Tibial nerve (tissue), 4 donors: ENCODE data around the gene ST8SIA4. TPM values are rescaled to one million over a fixed set of nuclear protein-coding genes. Genes with fewer than 3 reads are reported as not detected.

Experiments
- DNase-seq, 2 donors: peaks; one replicate each; pipeline ENCODE4 v3.0.0-alpha.2; 2019; ENCODE audit warnings: low spot score in 2 of 2
- H3K27ac ChIP-seq, 4 donors: fragments of 200-600 bp; sonication (generic) in 3 of 4; one replicate each; pipeline ENCODE4 v1.5.1; 2017 to 2019; ENCODE audit warnings: mild to moderate bottlenecking in 1 of 4
- H3K27me3 ChIP-seq, 2 donors: fragments of 200-600 bp; sonication (generic) in 1 of 2; one replicate each; pipeline versions ENCODE4 v1.5.1 to v1.6.0; 2017 to 2019
- H3K36me3 ChIP-seq, 3 donors: fragments of 200-600 bp; sonication (generic); one replicate each; pipeline ENCODE4 v1.5.1; 2018 to 2019
- H3K4me1 ChIP-seq, 4 donors: fragments of 200-600 bp; sonication (generic) in 3 of 4; one replicate each; pipeline ENCODE4 v1.5.1; 2017 to 2019
- H3K4me3 ChIP-seq, 4 donors: fragments of 200-600 bp; sonication (generic) in 3 of 4; one replicate each; pipeline ENCODE4 v1.5.1; 2017 to 2019; ENCODE audit warnings: mild to moderate bottlenecking in 1 of 4, moderate library complexity in 1 of 4
- H3K9me3 ChIP-seq, 4 donors: fragments of 200-600 bp; sonication (generic) in 3 of 4; one replicate each; pipeline ENCODE4 v1.5.1; 2017 to 2019
- CTCF ChIP-seq, 5 experiments: fragments of 200-600 bp in 3 of 5; fragments of 450-650 bp in 2 of 5; sonication (generic) in 3 of 5; IDR thresholded peaks; one replicate each; pipeline ENCODE4 v1.5.1; 2016 to 2019; ENCODE audit warnings: antibody characterized with exemption in 5 of 5, mild to moderate bottlenecking in 3 of 5, moderate library complexity in 2 of 5
- EP300 ChIP-seq, 2 donors: sonication (generic); formaldehyde crosslinking; IDR thresholded peaks; one replicate each; pipeline ENCODE4 v1.6.1; 2017; ENCODE audit warnings: antibody characterized with exemption in 2 of 2, mild to moderate bottlenecking in 1 of 2
- POLR2A ChIP-seq, 2 donors: fragments of 450-650 bp; IDR thresholded peaks; one replicate each; pipeline ENCODE4 v1.6.1; 2017; ENCODE audit warnings: antibody characterized with exemption in 2 of 2, mild to moderate bottlenecking in 2 of 2, moderate library complexity in 2 of 2
- WGBS, 2 donors: methylation state at CpG; one replicate each; pipeline ENCODE4 v1.1.5; 2018; 5-methylcytosine and 5-hydroxymethylcytosine counted together
- total RNA-seq, 4 donors: library from RNA; depleted of rRNA; stranded (reverse); fragments of >200 nt; gene quantifications; one replicate each; pipeline ENCODE4 v1.1.0, GENCODE V29; 2016

The ST8SIA4 gene
- total RNA-seq, 4 donors from 2014 or later = 1.8 to 5.7 (median 3.5) TPM

GRCh38 chr5:100796851-100797250, 106.2 kb downstream of the ST8SIA4 start:
- no peak for TF ChIP-seq POLR2A (IDR thresholded peaks at IDR 0.05)
- no peak for TF ChIP-seq CTCF (IDR thresholded peaks at IDR 0.05)
- TF ChIP-seq EP300 (IDR thresholded peaks at IDR 0.05) = no peak
- Histone ChIP-seq H3K27ac (no peak overlapping the region), H3K4me1 (no peaks in the 10 kb centered on the region), H3K36me3 (no peaks in the 10 kb centered on the region), H3K9me3 (peaks cover 0 to 14% (median 0%) of the 10 kb centered on the region in 4 donors), H3K4me3 (no peak overlapping the region), H3K27me3 (no peaks in the 10 kb centered on the region)
- 87 to 88% methylated on average over 3 of the region's 3 CpGs for WGBS, 2 donors
- no peak for DNase-seq

GRCh38 chr5:100794844-100795243, 108.2 kb downstream of the ST8SIA4 start:
- TF ChIP-seq EP300 (IDR thresholded peaks at IDR 0.05) = no peak
- no peak for TF ChIP-seq POLR2A (IDR thresholded peaks at IDR 0.05)
- TF ChIP-seq CTCF (IDR thresholded peaks at IDR 0.05) = no peak
- H3K4me1 ChIP-seq = peaks cover 0 to 6% (median 0%) of the 10 kb centered on the region in 4 donors
- H3K4me3 ChIP-seq = no peak overlapping the region
- H3K36me3 ChIP-seq = no peaks in the 10 kb centered on the region
- DNase-seq = no peak
- WGBS, 2 donors = 98 to 99% methylated on average over 4 of the region's 4 CpGs
- H3K9me3 ChIP-seq = peaks cover 0 to 14% (median 0%) of the 10 kb centered on the region in 4 donors
- H3K27me3 ChIP-seq = no peaks in the 10 kb centered on the region
- H3K27ac ChIP-seq = no peak overlapping the region

GRCh38 chr5:100794218-100794617, 108.9 kb downstream of the ST8SIA4 start:
- peaks cover 0 to 14% (median 0%) of the 10 kb centered on the region in 4 donors for H3K9me3 ChIP-seq
- no peaks in the 10 kb centered on the region for H3K27me3 ChIP-seq
- no peaks in the 10 kb centered on the region for H3K36me3 ChIP-seq
- no peak overlapping the region for H3K4me3 ChIP-seq
- H3K27ac ChIP-seq = no peak overlapping the region
- DNase-seq = no peak
- TF ChIP-seq POLR2A (IDR thresholded peaks at IDR 0.05) (no peak), CTCF (IDR thresholded peaks at IDR 0.05) (no peak), EP300 (IDR thresholded peaks at IDR 0.05) (no peak)
- 90 to 95% methylated on average over 3 of the region's 3 CpGs for WGBS, 2 donors
- H3K4me1 ChIP-seq = peaks cover 0 to 6% (median 0%) of the 10 kb centered on the region in 4 donors

- Histone ChIP-seq H3K27ac (no peak overlapping the region), H3K9me3 (peaks cover 0 to 14% (median 0%) of the 10 kb centered on the region in 4 donors), H3K4me1 (peaks cover 0 to 6% (median 0%) of the 10 kb centered on the region in 4 donors), H3K36me3 (no peaks in the 10 kb centered on the region), H3K27me3 (no peaks in the 10 kb centered on the region), H3K4me3 (no peak overlapping the region)
- no peak for DNase-seq
- TF ChIP-seq EP300 (IDR thresholded peaks at IDR 0.05) = no peak
- TF ChIP-seq POLR2A (IDR thresholded peaks at IDR 0.05) = no peak
- no peak for TF ChIP-seq CTCF (IDR thresholded peaks at IDR 0.05)
- WGBS, 2 donors = 59 to 71% methylated on average over 3 of the region's 3 CpGs
Observed at GRCh38 chr5:100792781-100793180, 110.3 kb downstream of the ST8SIA4 start.

- H3K27ac ChIP-seq = no peak overlapping the region
- 79 to 86% methylated on average over 2 of the region's 2 CpGs for WGBS, 2 donors
- H3K27me3 ChIP-seq = no peaks in the 10 kb centered on the region
- H3K9me3 ChIP-seq = peaks cover 0 to 14% (median 0%) of the 10 kb centered on the region in 4 donors
- H3K36me3 ChIP-seq = no peaks in the 10 kb centered on the region
- no peak for TF ChIP-seq POLR2A (IDR thresholded peaks at IDR 0.05)
- no peak for TF ChIP-seq EP300 (IDR thresholded peaks at IDR 0.05)
- no peak for TF ChIP-seq CTCF (IDR thresholded peaks at IDR 0.05)
- no peak overlapping the region for H3K4me3 ChIP-seq
- peaks cover 0 to 6% (median 0%) of the 10 kb centered on the region in 4 donors for H3K4me1 ChIP-seq
- DNase-seq = no peak
Observed at GRCh38 chr5:100791391-100791790, 111.7 kb downstream of the ST8SIA4 start.
